ENCODE data around the gene HMOX2.
A peak's percentile ranks its signal among the peaks of the same experiment; 100 is the strongest.

The HMOX2 gene

GRCh38 chr16:4465977-4466779 lies 10.0 kb upstream of the HMOX2 start:
- peak; percentile 23 for DNase-seq

DNA sequence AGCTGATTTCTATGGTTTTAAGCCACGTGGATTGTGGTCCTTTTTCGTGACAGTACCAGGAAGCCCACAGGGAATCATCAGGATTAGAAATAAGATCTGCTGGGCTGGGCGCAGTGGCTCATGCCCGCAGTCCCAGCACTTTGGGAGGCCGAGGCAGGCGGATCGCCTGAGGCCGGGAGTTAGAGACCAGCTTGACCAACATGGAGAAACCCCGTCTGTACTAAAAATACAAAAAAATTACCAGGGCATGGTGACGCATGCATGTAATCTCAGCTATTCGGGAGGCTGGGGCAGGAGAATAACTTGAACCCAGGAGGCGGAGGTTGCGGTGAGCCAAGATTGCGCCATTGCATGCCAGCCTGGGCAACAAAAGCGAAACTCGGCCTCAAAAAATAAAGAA lies 8.3 kb upstream of the HMOX2 start:
- DNase-seq = no peak

GRCh38 chr16:4468972-4469371 lies 7.2 kb upstream of the HMOX2 start:
- DNase-seq = no peak

DNA sequence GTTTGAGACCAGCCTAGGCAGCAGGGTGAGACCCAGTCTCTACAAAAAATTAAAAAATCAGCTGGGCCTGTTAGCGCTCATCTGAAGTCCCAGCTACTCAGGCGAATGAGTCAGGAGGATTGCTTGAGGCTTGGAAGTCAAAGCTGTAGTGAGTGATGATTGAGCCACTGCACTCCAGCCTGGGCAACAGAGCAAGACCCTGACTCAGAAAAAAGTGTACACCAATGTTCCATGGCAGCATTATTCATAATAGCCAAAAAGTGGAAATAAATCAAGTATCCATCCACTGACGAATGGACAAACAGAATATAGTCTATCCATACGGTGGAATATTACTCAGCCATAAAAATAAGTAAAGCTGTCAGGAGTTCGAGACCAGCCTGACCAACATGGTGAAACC lies 4.3 kb upstream of the HMOX2 start:
- no peak for DNase-seq

GRCh38 chr16:4472880-4473279 lies 3.3 kb upstream of the HMOX2 start:
- no peak for DNase-seq

DNA sequence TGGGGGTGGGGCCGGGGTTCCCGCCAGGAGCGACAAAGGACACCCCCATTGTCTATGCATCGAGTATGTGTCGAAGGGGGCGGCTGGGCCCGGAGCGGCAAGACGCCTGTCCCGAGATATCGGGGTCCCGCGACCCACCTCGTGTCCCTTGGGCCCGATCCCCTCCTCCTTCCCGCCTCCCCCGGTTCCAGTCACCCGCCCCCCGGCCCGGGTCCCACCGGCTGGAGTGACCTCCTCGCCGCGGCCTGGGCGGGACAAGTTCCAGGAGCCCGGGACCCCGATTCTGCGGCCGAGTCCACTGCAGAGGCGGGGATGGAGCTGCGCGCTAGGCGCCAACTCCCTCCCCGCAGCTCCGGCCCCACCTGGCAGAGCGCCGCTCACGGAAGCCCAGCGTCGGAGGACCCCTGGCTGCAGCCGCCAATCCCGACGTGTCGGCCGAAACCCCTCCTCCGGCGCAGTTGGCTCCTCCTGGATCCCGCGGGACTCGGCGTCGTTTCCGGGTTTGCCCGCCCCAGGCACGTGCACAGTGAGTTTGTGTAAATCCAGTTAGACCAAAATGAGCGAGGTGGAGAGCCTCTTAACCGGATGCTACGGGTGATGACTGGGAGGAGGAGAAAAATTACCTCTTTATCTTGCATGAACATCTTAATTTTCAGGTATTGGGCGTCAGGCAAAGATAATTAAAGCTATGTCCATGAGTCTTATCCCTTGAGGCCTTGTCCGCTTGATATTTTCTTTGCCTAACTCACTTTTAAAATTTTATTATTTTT lies 1.8 kb upstream of the HMOX2 start, which contains the start of gene NMRAL1:
NMRAL1 (minus strand) TSS at position 434 of the 770 bp plus-strand sequence. CDS start 493 bp downstream, outside the sequence.
- peak; percentile 67 for DNase-seq

GRCh38 chr16:4477966-4478365 lies 1.8 kb downstream of the HMOX2 start:
- no peak for DNase-seq

- DNase-seq = no peak
Observed at GRCh38 chr16:4481526-4481925, 5.3 kb downstream of the HMOX2 start.

- DNase-seq = no peak
Observed at GRCh38 chr16:4481963-4482362, 5.8 kb downstream of the HMOX2 start.

DNA sequence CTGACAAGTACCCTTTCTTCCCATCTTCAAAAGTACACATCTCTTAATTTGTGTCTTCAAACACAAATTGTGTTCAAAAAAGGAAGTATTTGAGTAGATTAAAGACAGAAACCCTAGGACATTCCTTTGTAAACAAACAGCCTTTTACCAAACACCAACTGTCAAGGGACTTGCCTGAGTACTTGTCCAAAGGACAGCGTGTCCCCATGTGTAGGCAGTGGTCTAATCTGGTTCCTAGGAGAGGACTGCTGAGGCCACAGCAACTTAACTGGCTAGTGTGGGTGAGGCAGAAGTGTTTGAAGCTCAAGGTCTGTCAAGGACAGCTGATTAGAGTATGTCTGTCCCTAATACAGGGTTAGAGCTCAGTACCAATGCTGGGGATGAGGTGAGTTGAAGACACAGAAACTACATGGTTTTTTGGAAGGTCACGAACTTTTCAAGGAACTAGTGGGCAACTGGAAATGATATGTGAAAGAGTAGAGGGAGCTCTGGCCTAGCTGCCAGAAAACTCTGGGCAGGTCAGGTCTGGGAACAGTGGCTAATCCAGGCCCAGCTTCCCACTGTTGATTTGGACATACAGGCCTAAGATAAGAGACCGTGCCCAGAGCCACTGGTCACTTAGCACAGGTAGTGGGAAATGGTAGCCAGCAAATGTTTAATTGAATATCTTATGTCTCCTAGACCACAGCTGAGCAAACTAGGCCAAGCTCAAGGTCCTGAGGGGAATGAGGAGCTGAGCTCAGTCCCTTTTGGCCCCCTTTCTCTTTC lies 10.1 kb downstream of the HMOX2 start:
- no peak for DNase-seq

GRCh38 chr16:4487955-4488498 lies 11.8 kb downstream of the HMOX2 start:
- DNase-seq = no peak

GRCh38 chr16:4488499-4488967 lies 12.3 kb downstream of the HMOX2 start:
- DNase-seq = no peak

GRCh38 chr16:4489030-4489429 lies 12.8 kb downstream of the HMOX2 start:
- DNase-seq = no peak

- no peak for DNase-seq
Observed at GRCh38 chr16:4491898-4492297, 15.7 kb downstream of the HMOX2 start.

DNA sequence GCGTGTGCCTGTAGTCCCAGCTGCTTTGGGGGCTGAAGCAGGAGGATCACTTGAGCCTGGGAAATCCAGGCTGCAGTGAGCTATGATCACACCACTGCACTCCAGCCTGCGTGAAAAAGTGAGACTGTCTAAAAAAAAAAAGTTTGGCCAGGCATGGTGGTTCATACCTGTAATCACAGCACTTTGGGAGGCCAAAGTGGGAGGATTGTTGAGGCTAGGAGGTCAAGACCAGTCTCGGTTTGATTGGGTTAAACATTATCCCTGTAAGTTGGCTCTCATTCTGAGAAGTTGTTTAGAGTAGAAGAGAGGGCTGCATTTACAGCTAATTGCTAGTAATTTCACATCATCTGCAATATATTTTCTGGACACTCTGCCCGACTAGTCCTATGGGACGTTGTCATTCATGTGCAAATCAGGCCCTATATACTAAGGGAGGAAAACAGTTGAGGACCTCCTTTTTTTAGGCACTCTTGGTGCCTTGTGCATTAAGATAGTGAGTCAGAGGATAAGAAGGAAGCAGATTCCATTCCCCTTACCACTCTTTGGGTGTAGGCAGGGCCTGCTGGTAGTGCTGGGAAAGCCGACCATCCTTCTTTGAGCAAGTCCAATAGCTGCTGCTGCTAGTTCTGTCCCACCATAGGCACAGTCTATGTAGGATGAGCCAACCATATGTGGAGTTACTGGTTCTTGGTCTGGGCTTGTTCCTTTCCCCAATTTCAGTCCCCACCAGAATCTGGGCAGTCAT lies 18.7 kb downstream of the HMOX2 start:
- DNase-seq = no peak

DNA sequence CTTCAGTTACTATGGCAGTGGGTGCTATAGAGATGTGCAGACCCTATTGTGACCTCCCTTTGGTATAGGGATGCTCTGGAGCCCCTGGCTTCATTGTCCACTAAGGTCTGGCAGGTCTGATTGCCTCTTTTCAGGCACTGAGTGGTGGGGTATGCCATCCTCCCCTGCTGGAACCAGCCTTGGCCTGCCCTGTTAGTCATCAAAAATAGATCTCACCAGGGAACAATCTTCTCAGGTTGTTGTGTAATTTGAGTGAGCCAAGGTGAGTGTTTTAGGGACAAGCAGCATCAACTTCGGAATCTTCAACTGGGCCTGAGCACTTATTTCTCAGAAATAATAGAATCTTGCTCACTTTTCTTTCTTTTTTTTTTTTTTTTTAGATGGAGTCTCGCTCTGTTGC lies 19.6 kb downstream of the HMOX2 start:
- no peak for DNase-seq

DNA sequence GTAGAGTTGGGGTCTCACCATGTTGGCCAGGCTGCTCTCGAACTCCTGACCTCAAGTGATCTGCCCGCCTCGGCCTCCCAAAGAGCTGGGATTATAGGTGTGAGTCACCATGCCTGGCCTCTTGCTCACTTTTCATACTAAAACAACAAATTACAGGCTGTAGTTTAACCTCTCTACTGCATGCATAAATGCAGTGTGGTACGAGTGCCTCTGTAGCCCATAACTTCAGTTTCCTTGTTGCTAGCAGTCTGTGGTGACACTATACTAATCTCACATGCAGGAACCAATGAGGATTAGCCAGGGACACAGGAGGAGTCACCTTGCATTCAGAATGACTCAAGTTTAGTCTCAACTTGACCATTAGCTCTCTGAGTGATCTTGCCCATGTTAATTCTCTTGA lies 20.1 kb downstream of the HMOX2 start:
- no peak for DNase-seq

- no peak for DNase-seq
Observed at GRCh38 chr16:4498546-4499195, 22.5 kb downstream of the HMOX2 start.

DNA sequence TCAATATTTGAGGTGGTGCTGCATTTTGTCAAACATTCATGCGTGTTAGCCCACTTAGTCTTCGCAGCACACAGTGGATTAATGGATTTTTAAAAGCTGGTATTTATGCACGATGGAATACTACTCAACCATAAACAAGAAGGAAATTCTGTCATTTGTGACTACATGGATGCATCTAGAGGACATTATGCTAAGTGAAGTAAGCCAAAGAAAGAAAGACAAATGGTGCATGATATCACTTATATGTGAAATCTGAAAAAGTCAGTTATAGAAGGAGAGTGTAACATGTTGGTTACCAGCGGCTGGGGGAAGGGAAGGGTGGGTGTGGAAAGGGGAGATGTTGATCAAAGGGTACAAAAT lies 23.0 kb downstream of the HMOX2 start:
- DNase-seq = no peak

DNA sequence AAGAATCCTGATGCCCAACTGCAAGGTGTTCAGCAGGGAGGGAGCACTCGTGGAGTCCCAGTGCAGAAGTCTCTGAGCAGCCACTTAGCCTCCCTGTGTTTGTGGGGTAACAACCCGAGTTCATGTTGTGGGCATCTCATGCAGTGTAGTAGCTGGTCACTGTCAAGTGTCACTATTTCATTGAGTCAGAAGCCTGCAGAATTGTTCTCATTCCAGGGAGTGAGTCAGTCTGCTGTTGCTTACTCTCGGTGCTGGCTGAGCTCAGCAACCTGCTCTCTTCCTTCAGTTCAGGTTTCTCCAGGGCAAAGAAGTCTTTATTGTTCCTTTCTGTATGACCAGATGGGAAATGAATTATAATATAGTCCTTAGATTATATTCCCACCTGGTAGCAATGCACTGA lies 24.1 kb downstream of the HMOX2 start:
- no peak for DNase-seq

DNA sequence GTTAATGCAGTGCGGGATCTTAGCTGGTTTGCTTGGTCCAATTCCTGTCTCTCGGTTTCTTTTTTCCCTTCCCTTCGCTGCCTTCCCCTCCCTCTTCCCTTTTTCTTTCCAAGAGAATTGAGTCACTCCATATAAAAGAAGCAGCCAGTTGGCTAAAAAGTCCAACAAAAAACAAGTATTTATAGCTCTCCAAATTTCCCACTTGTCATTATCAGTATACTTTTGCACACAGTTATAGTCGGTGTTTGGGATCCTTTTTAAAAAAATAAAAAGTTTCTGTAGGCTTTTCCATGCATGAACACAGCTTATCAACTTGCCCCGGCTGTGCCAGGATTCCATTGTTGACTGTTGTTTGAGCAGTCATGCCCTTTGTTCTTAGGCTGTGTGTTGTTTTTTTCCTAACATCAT lies 24.9 kb downstream of the HMOX2 start:
- no peak for DNase-seq
